Left forelimb (tissue), 1 donor: ENCODE data around the gene BBX.
"Not testable (repeated sequence)": the region's sequence is repeated elsewhere in the genome, so short reads cannot be mapped to it uniquely, and the experiment has no call there.

ENCODE experiments used
- DNase-seq: peaks from one replicate; pipeline ENCODE4 v3.0.0-alpha.2; 2018; ENCODE audit warnings: low spot score

BBX gene

GRCh38 chr3:107803170-107803569, 280.4 kb downstream of the BBX start:
- no peak for DNase-seq

- DNase-seq, result no peak
Observed at GRCh38 chr3:107806021-107806420, 283.3 kb downstream of the BBX start.

- DNase-seq, result no peak
Observed at GRCh38 chr3:107806536-107806935, 283.8 kb downstream of the BBX start.

- no peak for DNase-seq
Observed at GRCh38 chr3:107810171-107811071, 287.7 kb downstream of the BBX start.

GRCh38 chr3:107813026-107813425, 290.3 kb downstream of the BBX start:
- DNase-seq, result no peak

- DNase-seq, result no peak
Observed at GRCh38 chr3:107816107-107816506, 293.3 kb downstream of the BBX start.

GRCh38 chr3:107817076-107817475, 294.3 kb downstream of the BBX start:
- no peak for DNase-seq

GRCh38 chr3:107818025-107818424, 295.3 kb downstream of the BBX start:
- no peak for DNase-seq

GRCh38 chr3:107819656-107820055, 296.9 kb downstream of the BBX start:
- no peak for DNase-seq

GRCh38 chr3:107822308-107822707, 299.5 kb downstream of the BBX start:
- DNase-seq, result no peak

- no peak for DNase-seq
Observed at GRCh38 chr3:107824822-107825371, 302.1 kb downstream of the BBX start.

GRCh38 chr3:107825556-107825955, 302.8 kb downstream of the BBX start:
- no peak for DNase-seq

- no peak for DNase-seq
Observed at GRCh38 chr3:107826727-107827126, 304.0 kb downstream of the BBX start.

GRCh38 chr3:107829185-107829584, 306.4 kb downstream of the BBX start:
- no peak for DNase-seq

GRCh38 chr3:107831590-107831989, 308.8 kb downstream of the BBX start:
- DNase-seq, result no peak

- DNase-seq, result no peak
Observed at GRCh38 chr3:107833043-107833442, 310.3 kb downstream of the BBX start.

GRCh38 chr3:107833722-107834416, 311.1 kb downstream of the BBX start:
- DNase-seq, result no peak

GRCh38 chr3:107835001-107835400, 312.2 kb downstream of the BBX start:
- not testable (repeated sequence) for DNase-seq

GRCh38 chr3:107837895-107838612, 315.3 kb downstream of the BBX start:
- DNase-seq, result no peak

GRCh38 chr3:107841831-107842230, 319.1 kb downstream of the BBX start:
- no peak for DNase-seq

GRCh38 chr3:107842940-107843339, 320.2 kb downstream of the BBX start:
- DNase-seq, result no peak
